BJ (cell line): Measurements from ENCODE around the gene EVC2. TPM values are rescaled to one million over a fixed set of nuclear protein-coding genes. Genes with fewer than 3 reads are reported as not detected.

Source experiments
- CTCF ChIA-PET: fragments of 350-600 bp; formaldehyde crosslinking; extraction: SDS; loops from one replicate; lab custom pipeline; 2021; ENCODE audit warnings: antibody characterized with exemption, inconsistent platforms; lab: Yijun Ruan, JAX
- POLR2A ChIA-PET: fragments of 300-600 bp; sonication (Branson Sonifier 250); formaldehyde crosslinking; extraction: SDS; loops from one replicate; lab custom pipeline; 2021; ENCODE audit warnings: antibody characterized with exemption; lab: Charles Lee
- DNase-seq: peaks from one replicate; pipeline ENCODE4 v3.0.0-alpha.2; 2011; ENCODE audit warnings: low read depth
- H3K27me3 ChIP-seq: 2 replicates; pipeline ENCODE4 v1.6.0; 2011; ENCODE audit warnings: low read length; ENCODE audit not compliant: control insufficient read depth, insufficient read depth
- H3K36me3 ChIP-seq: 2 replicates; pipeline ENCODE4 v1.5.1; 2011; ENCODE audit warnings: low read length; ENCODE audit not compliant: control insufficient read depth, insufficient read depth
- H3K4me3 ChIP-seq: 2 replicates; pipeline ENCODE4 v1.5.1; 2011; ENCODE audit warnings: low read depth, mild to moderate bottlenecking, control low read depth, low read length
- CTCF ChIP-seq: IDR thresholded peaks from 2 replicates; pipeline ENCODE4 v1.5.1; 2011; ENCODE audit warnings: low read depth, mild to moderate bottlenecking, control low read depth, inconsistent platforms, low read length, moderate library complexity; ENCODE audit not compliant: insufficient read depth
- polyA plus RNA-seq: library from polyadenylated mRNA; depleted of rRNA; stranded (reverse); fragments of >200 nt; gene quantifications from 2 replicates; pipeline ENCODE4 v1.2.3, GENCODE V29; 2011

The EVC2 gene
- polyA plus RNA-seq, 1 experiment, result 2.2 TPM

GRCh38 chr4:5718411-5718810, 10.1 kb upstream of the EVC2 start:
- CTCF ChIA-PET, result interaction anchor here (1.1 kb wide), 1 partner anchor 54 kb away, joined by 4 read pairs; no protein-coding TSS in a partner anchor
- POLR2A ChIA-PET, result no interaction called here
- Histone ChIP-seq H3K36me3 (peaks cover 18% of the 10 kb centered on the region), H3K4me3 (no peak overlapping the region), H3K27me3 (no peaks in the 10 kb centered on the region)
- no peak for TF ChIP-seq CTCF
- no peak for DNase-seq

GRCh38 chr4:5717449-5718158, 9.2 kb upstream of the EVC2 start:
- H3K36me3 ChIP-seq, result peaks cover 16% of the 10 kb centered on the region
- no peak overlapping the region for H3K4me3 ChIP-seq
- CTCF ChIA-PET, result interaction anchor here (1.1 kb wide), 1 partner anchor 53 kb away, joined by 4 read pairs; no protein-coding TSS in a partner anchor
- TF ChIP-seq CTCF, result no peak
- POLR2A ChIA-PET, result no interaction called here
- no peaks in the 10 kb centered on the region for H3K27me3 ChIP-seq
- DNase-seq, result no peak

- POLR2A ChIA-PET, result no interaction called here
- CTCF ChIA-PET, result interaction anchor here (0.6 to 1.1 kb wide), 2 partner anchors 16 to 1139 kb away, joined by 3 to 4 read pairs; no protein-coding TSS in a partner anchor
Observed at GRCh38 chr4:5716391-5716790, 8.0 kb upstream of the EVC2 start.

DNA sequence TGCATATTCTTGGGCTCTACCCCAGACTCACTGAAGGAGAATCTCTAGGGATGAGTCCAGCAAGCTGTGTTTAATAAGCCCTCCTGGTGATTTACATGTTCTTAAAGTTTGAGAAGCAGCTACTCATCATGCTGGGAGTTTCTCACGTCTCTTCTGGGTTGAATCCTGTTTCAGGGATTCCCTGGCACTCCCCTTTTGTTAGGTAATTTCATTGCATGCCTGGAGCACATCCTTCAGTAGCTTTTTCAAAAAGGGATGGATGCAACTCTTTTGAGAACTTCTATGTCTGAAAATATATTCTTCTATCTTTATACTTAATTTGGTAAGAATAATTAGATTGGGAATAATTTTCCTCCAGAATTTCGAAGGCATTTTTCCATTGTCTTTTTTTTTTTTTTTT, 7.0 kb upstream of the EVC2 start:
- DNase-seq, result no peak
- no peaks in the 10 kb centered on the region for H3K27me3 ChIP-seq
- TF ChIP-seq CTCF, result no peak
- ChIA-PET CTCF (no interaction called here), POLR2A (no interaction called here)
- H3K4me3 ChIP-seq, result no peak overlapping the region
- H3K36me3 ChIP-seq, result peaks cover 13% of the 10 kb centered on the region

More at GRCh38 chr4:5716391-5716790, 8.0 kb upstream of the EVC2 start:
- peaks cover 15% of the 10 kb centered on the region for H3K36me3 ChIP-seq
- no peaks in the 10 kb centered on the region for H3K27me3 ChIP-seq
- no peak overlapping the region for H3K4me3 ChIP-seq
- no peak for DNase-seq
- no peak for TF ChIP-seq CTCF

- no peak overlapping the region for H3K4me3 ChIP-seq
- H3K27me3 ChIP-seq, result no peaks in the 10 kb centered on the region
- TF ChIP-seq CTCF, result no peak
- CTCF ChIA-PET, result no interaction called here
- POLR2A ChIA-PET, result no interaction called here
- no peak for DNase-seq
- peaks cover 2% of the 10 kb centered on the region for H3K36me3 ChIP-seq
Observed at GRCh38 chr4:5713861-5714260, 5.5 kb upstream of the EVC2 start.
